SK-N-SH treated with all-trans-retinoic acid at 6 μM for 48 hours (cell line): ENCODE data around the gene PAPPA.

Experiments
- ARNTL ChIP-seq: fragments of 450-650 bp; formaldehyde crosslinking; IDR thresholded peaks from 2 replicates; pipeline ENCODE4 v1.5.0; 2020; ENCODE audit warnings: low read depth, mild to moderate bottlenecking, moderate library complexity, borderline replicate concordance
- CREB5 ChIP-seq: fragments of 250-450 bp; sonication (Bioruptor Pico); IDR thresholded peaks from 2 replicates; pipeline ENCODE4 v1.5.1; 2020; ENCODE audit warnings: low read depth, mild to moderate bottlenecking, moderate library complexity
- CSDC2 ChIP-seq: fragments of 250-450 bp; sonication (Bioruptor Pico); IDR thresholded peaks from 2 replicates; pipeline ENCODE4 v1.5.0; 2020; ENCODE audit warnings: mild to moderate bottlenecking, moderate library complexity
- OSR1 ChIP-seq: fragments of 250-450 bp; sonication (Bioruptor Pico); IDR thresholded peaks from 2 replicates; pipeline ENCODE4 v1.8.0; 2022; ENCODE audit warnings: moderate library complexity, mild to moderate bottlenecking, inconsistent platforms
- PATZ1 ChIP-seq: fragments of 250-450 bp; sonication (Bioruptor Pico); IDR thresholded peaks from 2 replicates; pipeline ENCODE4 v1.8.0; 2020; ENCODE audit warnings: mild to moderate bottlenecking, moderate library complexity, borderline replicate concordance
- RARB ChIP-seq: fragments of 250-450 bp; sonication (Bioruptor Pico); IDR thresholded peaks from 2 replicates; pipeline ENCODE4 v1.8.0; 2021; ENCODE audit warnings: mild to moderate bottlenecking, moderate library complexity
- SNAI2 ChIP-seq: fragments of 250-450 bp; sonication (Bioruptor Pico); IDR thresholded peaks from 2 replicates; pipeline ENCODE4 v1.5.0; 2020; ENCODE audit warnings: mild to moderate bottlenecking, moderate library complexity
- TCF4 ChIP-seq: fragments of 250-450 bp; sonication (Bioruptor Pico); IDR thresholded peaks from 2 replicates; pipeline ENCODE4 v1.8.0; 2021; ENCODE audit warnings: mild to moderate bottlenecking, moderate library complexity, borderline replicate concordance
- ZFP3 ChIP-seq: fragments of 250-450 bp; sonication (Bioruptor Pico); IDR thresholded peaks from 2 replicates; pipeline ENCODE4 v1.5.0; 2020; ENCODE audit warnings: mild to moderate bottlenecking, moderate library complexity
- ZFP30 ChIP-seq: fragments of 450-650 bp; formaldehyde crosslinking; IDR thresholded peaks from 2 replicates; pipeline ENCODE4 v1.5.0; 2022; ENCODE audit warnings: mild to moderate bottlenecking, moderate library complexity
- ZNF565 ChIP-seq: fragments of 450-650 bp; formaldehyde crosslinking; conservative IDR thresholded peaks from 2 replicates; pipeline ENCODE4 v1.5.0; 2020; ENCODE audit warnings: low read depth, mild to moderate bottlenecking, moderate library complexity
- TF ChIP-seq, protein P1 (sequence below): fragments of 250-450 bp; sonication (Bioruptor Pico); IDR thresholded peaks from 2 replicates; pipeline ENCODE4 v1.5.0; 2020; ENCODE audit warnings: mild to moderate bottlenecking, moderate library complexity
- TF ChIP-seq, protein P2 (sequence below): fragments of 250-450 bp; sonication (Bioruptor Pico); IDR thresholded peaks from 2 replicates; pipeline ENCODE4 v1.5.1; 2021; ENCODE audit warnings: mild to moderate bottlenecking, moderate library complexity

DNA sequence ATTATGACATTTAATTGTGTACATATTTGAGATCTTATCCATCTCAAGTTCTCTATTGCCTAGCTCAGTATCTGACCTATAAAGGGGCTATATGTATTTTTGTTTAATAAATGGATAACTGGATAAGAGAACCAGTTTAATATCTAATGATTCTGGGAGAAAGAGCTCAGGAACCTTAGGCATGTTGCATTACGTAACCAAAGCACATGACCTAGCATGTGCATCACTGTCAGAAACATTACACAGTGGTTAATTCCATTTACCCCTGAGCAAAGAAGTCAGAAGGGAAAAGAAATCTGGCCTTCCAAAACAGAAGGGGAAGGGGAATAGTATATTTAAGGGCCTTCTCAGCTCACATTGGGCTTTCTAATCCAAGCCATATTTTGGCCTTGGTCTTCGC is 12.3 kb downstream of the PAPPA start:
- TF ChIP-seq, protein P1, sequence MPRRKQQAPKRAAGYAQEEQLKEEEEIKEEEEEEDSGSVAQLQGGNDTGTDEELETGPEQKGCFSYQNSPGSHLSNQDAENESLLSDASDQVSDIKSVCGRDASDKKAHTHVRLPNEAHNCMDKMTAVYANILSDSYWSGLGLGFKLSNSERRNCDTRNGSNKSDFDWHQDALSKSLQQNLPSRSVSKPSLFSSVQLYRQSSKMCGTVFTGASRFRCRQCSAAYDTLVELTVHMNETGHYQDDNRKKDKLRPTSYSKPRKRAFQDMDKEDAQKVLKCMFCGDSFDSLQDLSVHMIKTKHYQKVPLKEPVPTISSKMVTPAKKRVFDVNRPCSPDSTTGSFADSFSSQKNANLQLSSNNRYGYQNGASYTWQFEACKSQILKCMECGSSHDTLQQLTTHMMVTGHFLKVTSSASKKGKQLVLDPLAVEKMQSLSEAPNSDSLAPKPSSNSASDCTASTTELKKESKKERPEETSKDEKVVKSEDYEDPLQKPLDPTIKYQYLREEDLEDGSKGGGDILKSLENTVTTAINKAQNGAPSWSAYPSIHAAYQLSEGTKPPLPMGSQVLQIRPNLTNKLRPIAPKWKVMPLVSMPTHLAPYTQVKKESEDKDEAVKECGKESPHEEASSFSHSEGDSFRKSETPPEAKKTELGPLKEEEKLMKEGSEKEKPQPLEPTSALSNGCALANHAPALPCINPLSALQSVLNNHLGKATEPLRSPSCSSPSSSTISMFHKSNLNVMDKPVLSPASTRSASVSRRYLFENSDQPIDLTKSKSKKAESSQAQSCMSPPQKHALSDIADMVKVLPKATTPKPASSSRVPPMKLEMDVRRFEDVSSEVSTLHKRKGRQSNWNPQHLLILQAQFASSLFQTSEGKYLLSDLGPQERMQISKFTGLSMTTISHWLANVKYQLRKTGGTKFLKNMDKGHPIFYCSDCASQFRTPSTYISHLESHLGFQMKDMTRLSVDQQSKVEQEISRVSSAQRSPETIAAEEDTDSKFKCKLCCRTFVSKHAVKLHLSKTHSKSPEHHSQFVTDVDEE, result no peak
- TF ChIP-seq ZFP3 (CRISPR knock-in tag) (no peak), CREB5 (CRISPR knock-in tag) (no peak), SNAI2 (CRISPR knock-in tag) (no peak), ZFP30 (CRISPR knock-in tag) (no peak), PATZ1 (CRISPR knock-in tag) (no peak), RARB (CRISPR knock-in tag) (no peak), TCF4 (no peak), CSDC2 (CRISPR knock-in tag) (no peak), ZNF565 (CRISPR knock-in tag) (no peak), ARNTL (CRISPR knock-in tag) (no peak), OSR1 (no peak)
- TF ChIP-seq, protein P2, sequence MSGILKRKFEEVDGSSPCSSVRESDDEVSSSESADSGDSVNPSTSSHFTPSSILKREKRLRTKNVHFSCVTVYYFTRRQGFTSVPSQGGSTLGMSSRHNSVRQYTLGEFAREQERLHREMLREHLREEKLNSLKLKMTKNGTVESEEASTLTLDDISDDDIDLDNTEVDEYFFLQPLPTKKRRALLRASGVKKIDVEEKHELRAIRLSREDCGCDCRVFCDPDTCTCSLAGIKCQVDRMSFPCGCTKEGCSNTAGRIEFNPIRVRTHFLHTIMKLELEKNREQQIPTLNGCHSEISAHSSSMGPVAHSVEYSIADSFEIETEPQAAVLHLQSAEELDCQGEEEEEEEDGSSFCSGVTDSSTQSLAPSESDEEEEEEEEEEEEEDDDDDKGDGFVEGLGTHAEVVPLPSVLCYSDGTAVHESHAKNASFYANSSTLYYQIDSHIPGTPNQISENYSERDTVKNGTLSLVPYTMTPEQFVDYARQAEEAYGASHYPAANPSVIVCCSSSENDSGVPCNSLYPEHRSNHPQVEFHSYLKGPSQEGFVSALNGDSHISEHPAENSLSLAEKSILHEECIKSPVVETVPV (CRISPR knock-in tag), result no peak
